ENCODE results near the gene SVEP1.

Gene SVEP1

DNA sequence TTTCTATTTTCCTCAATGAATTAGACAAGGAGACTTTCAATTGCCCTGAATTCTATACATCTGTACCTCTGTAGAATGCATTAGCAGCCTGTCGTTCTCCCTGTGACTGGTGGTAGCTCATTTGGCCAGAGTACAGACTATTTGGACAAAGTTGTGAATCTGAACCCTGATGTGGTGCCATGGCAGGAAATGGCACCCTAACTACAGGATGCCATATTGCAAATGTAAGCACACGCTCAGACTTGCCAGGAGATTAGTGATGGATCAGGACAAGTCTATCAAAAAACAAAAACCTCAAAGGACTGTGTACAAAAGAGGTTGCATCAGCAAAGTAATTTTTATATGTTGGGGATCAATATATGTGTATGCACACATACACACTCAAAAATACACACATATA, 58.3 kb downstream of the SVEP1 start:
- DNase-seq (ENCODE audit: low read depth), result no peak

DNA sequence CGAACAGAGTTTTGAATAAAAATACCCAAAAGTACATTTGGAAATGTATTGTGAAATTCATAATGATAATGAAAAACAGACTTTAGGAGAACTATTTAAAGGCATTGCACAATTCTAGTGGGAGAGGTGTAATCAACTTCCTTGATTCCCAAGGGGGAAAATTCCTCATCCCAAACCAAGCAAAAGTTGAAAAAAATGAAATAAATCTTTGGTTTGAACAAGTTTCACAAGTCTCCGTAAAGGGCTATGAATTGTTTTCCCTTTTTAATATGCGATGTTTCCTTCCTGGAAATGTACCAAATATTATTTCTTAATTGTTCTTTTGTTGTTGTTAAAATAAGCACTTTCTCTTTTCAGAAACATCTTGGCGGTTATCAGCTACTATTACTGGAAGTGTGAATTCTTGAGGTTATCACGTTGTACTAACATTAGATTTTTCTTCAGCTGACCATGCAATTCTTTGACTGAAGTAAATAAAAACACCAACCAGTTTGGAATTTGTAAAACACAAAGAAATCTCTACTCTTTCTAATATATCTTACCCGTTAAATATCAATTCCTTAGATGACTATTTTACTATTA, 59.3 kb downstream of the SVEP1 start:
- DNase-seq (ENCODE audit: low read depth), result peak; percentile 83

DNA sequence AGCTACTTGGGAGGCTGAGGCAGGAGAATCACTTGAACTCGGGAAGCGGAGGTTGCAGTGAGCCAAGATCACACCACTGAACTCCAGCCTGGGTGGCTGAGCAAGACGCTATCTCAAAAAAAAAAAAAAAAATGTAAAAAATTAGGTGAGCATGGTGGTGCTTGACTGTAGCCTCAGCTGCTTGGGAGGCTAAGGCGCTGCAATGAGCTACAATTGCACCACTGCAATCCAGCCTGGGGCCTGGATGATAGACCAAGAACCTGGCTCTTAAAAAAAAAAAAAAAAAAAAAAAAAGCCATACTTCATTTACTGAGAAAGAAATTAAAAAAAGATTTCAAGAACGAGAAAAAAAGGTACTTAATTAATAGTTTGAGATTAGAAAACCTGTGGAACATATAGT, 62.1 kb downstream of the SVEP1 start:
- DNase-seq (ENCODE audit: low read depth), result no peak

DNA sequence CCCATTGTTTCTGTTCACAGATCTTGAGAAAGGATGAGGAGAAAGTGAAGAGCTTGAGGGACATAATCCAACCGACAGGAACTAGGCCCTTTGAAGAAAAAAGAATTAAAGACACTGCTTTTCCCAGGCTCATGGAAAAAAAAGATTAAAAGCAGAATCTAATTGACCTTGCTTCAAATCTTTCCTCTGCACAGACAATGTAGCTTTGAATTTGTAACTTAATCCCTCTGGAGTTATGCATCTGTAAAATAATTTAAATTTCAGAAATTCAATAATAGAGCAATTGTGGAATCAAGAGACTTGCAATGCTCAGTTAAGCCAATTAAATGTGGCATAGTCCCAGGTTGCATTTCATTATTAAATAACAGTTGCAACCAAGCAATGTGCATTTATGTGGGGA, 64.6 kb downstream of the SVEP1 start:
- DNase-seq (ENCODE audit: low read depth), result no peak

DNA sequence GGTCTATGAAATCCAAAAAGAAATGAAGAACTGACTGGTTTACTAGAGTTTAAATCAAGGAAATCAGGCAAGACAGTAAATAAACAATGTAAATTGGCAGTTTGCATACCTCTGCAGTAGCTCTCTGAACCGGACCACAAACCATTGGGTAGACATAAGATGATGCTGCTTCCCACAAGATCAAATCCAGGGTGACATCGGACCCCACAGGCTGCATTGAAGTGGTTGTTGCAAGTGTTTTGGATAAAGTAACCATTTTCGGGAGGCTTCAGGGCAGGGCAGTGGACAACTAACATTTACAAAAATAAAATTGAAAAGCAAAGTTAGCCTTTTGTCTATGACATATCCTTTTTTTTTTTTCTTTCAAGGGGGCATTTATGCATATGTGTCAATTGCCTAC, 66.7 kb downstream of the SVEP1 start:
- no peak for DNase-seq (ENCODE audit: low read depth)

DNA sequence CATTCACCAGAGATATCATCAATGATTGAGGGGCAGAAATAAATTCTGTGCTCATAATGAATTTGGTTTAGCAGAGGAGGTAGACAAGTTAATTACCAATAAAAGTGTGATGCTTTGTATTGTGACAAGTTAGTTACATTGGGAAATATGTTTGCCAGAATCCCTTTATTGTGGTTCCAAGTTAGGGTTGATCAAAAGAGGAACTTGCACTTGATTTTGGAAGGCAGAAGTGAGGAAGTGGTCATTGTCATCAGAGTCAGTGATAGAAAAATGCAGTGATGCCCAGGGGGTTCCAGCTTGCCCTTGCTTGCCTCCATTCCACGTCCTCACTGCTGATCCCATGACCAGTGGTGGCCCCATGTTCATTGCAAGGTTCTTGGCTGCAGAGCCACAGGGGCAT, 69.7 kb downstream of the SVEP1 start:
- no peak for DNase-seq (ENCODE audit: low read depth)

DNA sequence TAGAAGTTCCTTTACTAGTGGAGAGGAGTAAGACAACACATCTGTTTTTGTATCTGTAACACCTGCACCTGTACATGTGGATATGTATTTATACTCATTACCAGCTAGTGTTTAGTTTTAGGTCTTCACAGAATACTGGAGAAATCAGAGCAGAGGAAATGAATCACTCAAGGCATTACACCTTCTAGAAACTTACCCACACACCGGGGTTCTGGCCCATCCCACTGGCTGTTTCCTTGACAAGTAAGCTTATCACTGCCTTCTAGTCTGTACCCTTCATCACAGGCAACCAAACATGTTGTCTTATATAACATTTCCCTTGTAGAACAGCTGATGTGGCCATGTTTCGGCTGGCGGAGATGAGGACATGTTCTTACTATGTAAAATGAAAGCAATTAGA, 76.7 kb downstream of the SVEP1 start:
- DNase-seq (ENCODE audit: low read depth), result no peak

DNA sequence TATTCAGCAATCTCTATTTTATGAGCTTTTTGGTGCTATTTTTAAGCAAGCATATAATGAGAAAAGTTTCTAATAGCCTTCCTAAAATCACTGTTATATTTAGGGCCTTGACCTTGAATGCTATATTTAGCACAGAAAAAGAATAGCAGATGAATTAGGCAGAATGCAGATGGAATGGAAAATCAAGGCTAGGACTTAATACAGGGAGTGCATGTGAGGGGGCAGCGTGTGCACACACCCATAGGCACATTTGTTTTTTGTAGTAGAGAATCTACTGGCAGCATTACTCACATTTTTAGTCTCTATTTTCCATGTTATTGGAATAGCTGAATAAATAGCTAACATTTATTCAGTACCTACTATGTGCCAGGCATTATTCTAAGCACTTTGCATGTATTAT, 79.9 kb downstream of the SVEP1 start:
- DNase-seq (ENCODE audit: low read depth), result no peak

DNA sequence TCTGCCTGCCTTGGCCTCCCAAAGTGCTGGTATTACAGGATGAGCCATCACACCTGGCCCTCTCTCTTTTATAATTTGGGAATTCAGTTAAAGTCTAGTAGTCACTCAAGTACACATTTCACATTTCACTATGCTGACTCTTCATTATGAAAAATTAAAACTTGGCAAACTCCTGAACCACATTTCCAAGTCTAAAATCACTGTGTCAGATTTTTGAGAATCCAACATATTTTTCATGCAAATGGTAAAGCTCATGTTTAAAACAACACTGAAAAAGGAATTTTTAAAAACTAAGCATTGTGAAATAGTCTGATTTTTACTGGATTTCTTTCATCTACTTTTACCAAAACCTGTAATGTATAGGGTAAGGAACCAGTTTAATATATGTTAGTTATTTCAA, 92.3 kb downstream of the SVEP1 start:
- DNase-seq (ENCODE audit: low read depth), result no peak

DNA sequence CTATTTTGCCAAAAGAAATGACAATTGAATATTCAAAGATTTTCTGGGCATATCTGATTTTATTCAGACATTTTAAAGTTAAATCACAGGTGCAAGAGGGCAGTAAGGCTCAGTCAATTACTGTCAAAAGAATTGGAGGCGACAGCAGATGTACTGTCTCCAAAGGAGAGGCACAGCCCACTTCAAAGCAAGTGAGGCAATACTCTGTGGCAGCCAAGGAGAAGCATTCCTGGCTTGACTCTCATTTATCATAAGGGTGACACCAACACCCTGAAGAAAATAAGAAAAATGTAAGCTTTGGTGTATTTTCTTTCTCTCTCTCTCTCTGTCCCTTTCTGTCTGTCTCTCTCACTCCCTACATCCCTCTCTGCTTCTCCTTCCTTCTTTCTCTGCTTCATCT, 93.3 kb downstream of the SVEP1 start:
- DNase-seq (ENCODE audit: low read depth), result no peak

DNA sequence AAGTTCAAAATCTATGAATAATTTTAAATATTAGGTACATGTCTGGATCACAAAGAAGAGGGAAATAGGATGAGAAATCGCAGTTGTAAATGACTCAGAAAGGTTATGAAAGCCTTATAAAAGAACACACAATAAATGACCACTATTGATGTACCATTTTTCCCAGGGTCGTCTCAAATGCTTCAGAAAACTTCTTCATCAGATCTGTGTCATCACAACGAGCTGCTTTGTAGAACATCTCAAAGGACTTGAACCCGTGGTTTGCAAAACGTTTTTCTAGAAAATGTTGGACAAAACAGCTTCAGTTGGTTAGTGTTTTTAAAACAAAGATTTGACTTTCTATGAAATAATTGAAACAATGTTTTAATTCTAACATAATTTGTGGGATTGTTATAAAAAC, 100.1 kb downstream of the SVEP1 start:
- no peak for DNase-seq (ENCODE audit: low read depth)

DNA sequence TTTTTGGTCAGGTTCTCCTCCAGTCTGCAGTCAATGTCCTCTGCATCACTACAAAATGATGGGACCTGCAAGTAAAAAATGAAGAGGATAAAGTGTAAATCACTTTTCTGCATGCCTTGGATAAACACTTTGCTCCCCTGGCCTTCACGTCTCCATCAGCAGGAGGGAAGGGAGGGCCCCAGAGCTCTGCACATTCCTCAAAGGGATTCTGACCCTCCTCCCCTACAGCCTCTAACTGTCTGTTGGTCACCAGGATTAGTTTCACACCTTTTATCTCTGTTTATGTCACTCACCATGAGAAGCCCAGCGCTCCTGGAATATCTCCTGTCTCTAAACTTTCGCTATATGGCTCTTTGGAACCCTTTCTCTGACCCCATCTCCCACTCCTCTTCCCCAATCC, 103.3 kb downstream of the SVEP1 start:
- DNase-seq (ENCODE audit: low read depth), result no peak

DNA sequence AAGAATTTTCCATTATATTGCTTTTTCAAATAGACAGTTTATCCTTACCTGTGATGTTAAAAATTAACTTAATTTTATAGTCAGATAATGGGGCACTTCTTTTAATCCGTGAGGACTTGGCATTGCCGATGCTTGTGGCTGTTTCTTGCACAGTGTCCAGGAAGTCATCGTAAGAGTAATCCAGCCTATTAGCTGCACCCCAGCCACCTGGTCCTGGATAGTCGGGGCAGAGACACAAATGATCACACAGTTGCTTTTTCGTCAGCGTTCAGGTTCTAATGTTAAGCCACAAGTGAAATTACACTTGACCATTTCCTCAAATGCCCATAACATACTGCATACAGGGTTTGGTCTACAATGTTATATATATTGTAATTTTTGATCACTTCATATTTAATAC, 107.4 kb downstream of the SVEP1 start:
- DNase-seq (ENCODE audit: low read depth), result no peak

DNA sequence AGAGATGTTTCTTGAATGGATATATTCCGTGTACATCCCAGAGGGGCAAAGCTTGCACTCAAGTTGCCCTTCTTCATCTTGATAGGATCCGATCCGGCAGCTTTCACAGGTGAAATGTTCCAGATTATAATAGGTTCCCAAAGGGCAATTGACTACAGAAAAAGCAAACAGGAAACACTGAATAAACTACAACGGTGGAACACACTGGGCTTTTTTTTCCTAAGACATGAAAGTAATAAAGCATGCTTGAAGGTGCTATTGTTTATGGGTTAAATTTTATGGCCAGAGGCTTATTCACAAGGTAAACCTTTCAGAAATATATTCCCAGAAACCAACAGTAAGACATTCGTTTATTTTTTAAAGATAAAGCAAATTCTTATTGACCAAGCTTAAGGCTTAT, 110.6 kb downstream of the SVEP1 start:
- no peak for DNase-seq (ENCODE audit: low read depth)

DNA sequence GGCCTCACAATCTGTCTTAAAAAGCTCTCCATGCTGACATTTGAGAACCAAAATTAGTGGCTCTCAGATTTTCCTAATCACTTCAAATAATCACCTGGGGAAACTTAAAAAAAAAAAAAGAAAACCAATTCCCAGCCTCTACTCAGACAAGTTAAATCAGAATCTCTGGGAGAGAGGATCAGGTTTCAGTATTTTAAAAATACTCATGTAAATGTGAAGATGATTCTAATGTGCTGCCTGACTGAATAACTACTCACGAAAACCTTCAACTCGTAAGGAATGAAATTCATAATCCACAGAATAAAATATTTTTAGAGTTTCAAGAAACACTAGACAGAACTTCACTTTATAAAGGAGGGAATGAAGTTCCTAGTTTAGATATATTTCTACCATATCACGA, 114.4 kb downstream of the SVEP1 start:
- DNase-seq (ENCODE audit: low read depth), result no peak

DNA sequence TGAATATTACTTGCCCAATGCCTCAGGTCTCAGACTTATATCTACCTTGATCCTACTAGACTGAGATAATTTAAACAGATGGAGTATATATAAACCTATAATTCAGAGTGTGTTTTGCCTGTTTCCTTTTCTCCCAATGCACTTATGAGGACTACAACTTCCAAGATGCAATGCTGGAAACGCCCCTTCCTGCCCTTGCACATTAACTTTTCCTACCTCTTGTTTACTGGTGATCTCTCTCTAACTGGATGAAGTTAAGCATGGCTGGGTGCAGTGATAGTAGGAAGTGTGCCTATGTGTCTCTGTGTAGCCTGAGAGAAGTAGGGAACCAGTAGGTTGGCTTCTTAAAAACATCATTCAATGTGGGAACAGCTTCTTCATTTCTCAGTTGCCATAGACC, 115.2 kb downstream of the SVEP1 start:
- no peak for DNase-seq (ENCODE audit: low read depth)

DNA sequence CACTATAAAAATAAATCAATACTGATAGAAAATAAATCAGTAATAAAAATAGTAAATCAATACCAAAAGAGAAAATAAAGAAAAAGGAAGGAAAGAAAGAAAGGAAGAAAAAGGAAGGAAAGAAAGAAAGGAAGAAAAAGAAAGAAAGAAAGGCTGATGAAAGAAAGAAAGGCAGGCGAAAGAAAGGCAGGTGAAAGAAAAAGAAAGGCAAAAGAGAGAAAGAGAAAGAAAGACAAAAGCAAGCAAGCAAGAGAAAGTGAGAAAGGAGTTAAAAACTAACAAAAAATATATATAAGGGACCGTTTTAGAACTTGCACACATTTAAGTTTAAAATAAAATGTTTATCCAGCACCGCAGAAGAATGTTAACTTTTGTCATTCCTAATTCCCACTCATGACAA, 116.0 kb downstream of the SVEP1 start:
- DNase-seq (ENCODE audit: low read depth), result no peak

DNA sequence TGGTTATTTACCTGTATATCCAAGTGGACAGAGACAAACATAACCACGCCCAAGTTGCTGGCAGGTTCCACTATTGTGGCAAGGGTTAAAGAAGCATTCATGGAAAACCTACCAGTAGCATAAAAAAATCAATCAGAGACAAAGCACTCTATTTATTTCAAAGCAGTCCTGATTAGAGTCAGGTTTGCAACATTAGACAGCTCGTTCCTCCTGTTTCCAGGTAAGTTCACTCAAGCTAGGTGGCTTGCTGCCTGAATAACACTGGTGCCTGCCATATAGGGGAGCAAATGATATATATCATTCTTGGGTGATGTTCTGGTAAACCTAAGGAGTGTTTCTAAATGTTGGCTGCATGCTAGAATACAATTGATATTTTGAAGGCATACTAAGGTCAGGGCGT, 122.3 kb downstream of the SVEP1 start:
- no peak for DNase-seq (ENCODE audit: low read depth)

DNA sequence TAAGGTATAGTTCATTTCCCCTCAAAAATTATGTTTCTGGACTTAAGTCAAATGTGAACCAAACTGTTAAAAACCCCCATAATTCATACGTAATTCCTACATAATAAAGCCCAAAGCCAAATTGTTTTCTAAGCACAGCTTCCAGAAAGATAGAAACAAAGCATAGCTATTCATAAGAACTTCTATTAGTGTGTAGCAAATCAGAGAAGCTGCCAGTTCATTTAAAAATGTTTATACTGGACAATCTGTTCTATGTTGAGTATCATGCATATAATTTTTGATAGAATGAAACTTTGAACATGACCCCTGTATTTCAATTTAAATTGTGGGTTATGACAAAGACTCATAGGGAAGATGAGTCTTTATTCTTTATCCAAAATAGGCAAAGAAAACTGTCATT, 122.9 kb downstream of the SVEP1 start:
- no peak for DNase-seq (ENCODE audit: low read depth)

DNA sequence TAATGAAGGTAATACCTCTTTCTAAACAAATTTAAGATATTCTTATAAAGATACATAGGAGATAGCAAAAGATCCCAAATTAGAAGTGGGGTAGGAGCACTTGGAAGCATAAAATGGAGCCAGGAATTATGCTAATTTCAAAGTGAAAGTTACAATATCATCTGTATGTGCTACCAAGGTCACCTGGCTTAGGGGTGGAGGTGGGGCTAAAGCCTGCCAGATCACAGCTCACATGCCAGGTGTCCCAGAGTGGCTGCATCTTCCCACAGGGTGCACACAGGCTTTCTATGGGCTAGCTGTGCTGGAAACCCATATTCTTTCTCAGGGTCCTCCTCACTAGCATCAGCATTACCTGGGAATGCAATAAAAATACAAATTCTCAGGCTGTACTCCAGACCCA, 123.7 kb downstream of the SVEP1 start:
- no peak for DNase-seq (ENCODE audit: low read depth)

DNA sequence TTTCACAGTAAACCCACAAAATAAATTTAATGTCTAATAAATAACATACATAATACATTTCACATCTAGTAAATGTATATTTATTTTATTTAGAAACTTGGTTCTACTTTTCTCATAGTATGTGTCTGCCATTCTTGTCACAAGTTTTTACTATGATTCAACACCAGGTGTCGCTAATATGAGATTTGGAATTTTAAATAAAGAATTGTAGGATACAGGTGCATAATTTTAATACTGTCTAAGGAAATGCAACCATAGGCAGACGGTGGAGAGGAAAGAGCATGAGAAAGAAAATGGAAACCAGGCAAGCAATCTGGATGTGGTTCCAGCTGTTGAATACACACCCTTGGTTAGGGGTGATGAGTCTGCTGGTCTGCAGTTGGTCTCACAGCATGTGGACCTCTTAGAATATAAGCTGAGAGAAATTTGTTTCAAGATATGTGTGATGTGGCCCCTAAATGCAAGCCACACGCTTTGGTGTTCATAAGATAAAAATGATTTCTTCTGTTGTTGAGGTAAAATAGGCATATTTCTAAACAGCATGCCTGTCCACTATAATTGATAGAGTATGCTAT, 127.2 kb downstream of the SVEP1 start:
- DNase-seq (ENCODE audit: low read depth), result no peak

DNA sequence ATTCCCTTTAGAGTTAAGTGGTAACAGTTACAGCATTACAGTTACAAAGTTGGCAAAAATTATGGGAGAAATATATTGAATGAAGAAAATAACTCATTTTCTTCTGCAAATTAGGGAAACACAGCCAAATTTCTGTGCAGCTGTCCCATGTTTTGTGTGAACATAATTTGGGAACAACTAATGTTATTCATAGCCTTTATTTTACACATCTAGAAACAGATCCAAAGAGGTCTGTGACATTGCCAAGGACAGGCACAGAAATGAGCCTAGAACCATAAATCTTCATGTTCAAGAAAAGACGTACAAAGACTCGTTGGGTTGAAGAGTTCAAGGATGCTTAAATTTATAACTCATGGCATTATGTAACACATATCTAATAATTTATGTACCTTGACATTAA, 127.8 kb downstream of the SVEP1 start:
- DNase-seq (ENCODE audit: low read depth), result no peak

DNA sequence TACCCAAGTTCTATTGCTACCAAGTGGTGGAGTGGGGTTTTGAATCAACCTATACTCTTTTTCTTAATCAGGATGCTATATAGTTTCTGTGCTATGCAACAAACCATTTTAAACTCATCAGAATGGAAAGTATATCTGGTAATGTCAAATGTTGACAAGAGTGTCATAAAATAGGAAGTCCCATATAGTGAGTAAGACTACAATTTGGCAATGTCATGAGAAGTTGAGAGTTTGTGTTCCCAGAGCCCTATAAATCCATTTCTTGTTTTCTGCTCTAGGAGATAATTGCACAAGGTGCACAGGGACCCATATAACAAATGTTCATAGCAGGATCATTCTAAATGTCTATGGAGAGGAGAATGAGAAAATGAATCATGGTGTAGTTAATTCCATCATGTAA, 132.1 kb downstream of the SVEP1 start:
- no peak for DNase-seq (ENCODE audit: low read depth)

DNA sequence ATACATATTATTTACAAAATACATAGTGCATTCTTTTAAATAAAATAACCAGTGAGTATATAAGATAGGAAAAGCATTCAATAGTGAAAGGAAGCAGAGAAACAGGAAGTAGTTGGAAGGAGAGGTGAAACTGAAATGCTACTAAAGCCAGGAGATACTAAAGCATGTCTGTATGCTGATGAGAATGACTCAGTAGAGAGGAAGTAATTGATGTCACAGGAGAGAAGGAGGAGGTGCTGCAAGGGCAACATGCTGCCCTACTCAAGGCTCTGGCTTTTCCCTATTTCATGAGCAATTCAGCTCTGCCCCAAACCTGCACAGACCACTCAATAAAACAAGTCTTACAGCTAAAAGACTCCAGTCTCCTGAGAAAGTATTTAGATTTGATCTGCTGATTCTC, 133.4 kb downstream of the SVEP1 start:
- no peak for DNase-seq (ENCODE audit: low read depth)

DNA sequence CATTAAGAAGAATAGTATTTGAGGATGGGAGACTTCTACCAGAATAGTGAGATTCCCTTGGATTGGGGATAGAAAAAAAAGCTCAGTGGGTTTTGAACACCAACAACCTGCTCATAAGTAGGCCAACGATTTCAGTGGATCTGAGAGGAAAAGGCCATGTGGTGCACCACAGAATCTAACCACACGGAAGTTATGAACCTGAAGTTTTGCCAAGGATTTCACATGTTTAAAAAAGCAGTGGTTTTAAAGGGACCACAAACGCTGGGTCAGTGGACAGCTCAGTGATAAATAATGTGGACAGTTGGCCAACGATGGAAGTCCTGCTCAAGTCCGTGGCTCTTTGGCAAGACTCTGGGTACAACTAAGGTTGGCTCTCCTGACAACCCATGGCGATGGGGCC, 134.6 kb downstream of the SVEP1 start:
- DNase-seq (ENCODE audit: low read depth), result peak; percentile 20

All from fibroblast of the conjunctiva (primary cell).